Choroid plexus epithelial cell (primary cell): Measurements from ENCODE around the gene STMP1.

Experiments used
- DNase-seq: peaks from one replicate; pipeline ENCODE4 v3.0.0-alpha.2; 2010; ENCODE audit warnings: low read depth
- H3K4me3 ChIP-seq: 2 replicates; pipeline ENCODE4 v1.5.1; 2011; ENCODE audit warnings: low read depth, mild to moderate bottlenecking, control low read depth, low read length, moderate library complexity
- CTCF ChIP-seq: conservative IDR thresholded peaks from 2 replicates; pipeline ENCODE4 v1.5.1; 2011; ENCODE audit warnings: low read depth, mild to moderate bottlenecking, control low read depth, inconsistent platforms, low read length, moderate library complexity

STMP1 gene

GRCh38 chr7:135707570-135707966, 45.3 kb downstream of the STMP1 start:
- no peak overlapping the region for H3K4me3 ChIP-seq
- TF ChIP-seq CTCF: no peak
- no peak for DNase-seq

DNA sequence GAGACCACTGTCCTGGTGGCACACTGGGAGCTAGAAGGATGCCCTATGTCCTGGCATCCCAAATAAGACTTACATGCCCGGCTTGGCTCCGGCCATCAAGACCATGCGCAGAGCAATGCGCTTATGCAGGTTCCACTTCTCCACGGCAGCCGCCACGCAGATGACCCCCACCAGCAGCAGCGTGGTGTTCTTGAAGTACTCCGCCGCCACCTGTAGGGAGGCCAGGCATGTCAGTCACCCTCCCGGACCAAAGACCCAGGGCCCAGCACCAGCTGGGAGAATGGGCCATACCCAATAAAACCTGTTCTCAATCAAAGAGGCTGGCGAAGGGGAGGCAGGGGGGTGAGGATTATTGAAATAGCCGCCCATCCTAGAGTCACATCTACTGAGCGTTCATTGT, 45.7 kb downstream of the STMP1 start:
- H3K4me3 ChIP-seq: no peak overlapping the region
- no peak for DNase-seq
- no peak for TF ChIP-seq CTCF

DNA sequence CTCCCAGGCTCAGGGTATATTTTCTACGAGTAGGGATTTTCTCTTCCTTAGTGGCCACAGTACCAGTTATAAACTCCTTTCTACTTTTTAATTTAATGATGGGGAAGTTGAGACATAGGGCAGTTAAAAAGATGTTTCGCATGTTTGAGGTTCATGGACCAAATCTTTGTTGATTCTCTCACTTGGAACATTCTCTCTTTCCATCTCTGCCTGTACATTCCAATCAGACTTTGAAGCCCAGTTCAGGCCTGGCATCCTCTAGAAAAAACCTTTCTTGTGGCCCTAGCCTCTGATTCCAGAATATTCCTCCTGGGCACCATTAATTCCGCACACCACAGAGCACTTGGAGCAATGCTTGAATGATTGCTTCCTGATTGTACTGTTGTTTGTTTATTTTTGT, 47.2 kb downstream of the STMP1 start:
- no peak overlapping the region for H3K4me3 ChIP-seq
- TF ChIP-seq CTCF: no peak
- no peak for DNase-seq

- no peak overlapping the region for H3K4me3 ChIP-seq
- TF ChIP-seq CTCF: peak; percentile 60
- DNase-seq: no peak
These were observed 48.3 kb downstream of the STMP1 start for GRCh38 chr7:135710417-135711138.

GRCh38 chr7:135711139-135711469, 48.8 kb downstream of the STMP1 start:
- no peak for DNase-seq
- no peak for TF ChIP-seq CTCF
- no peak overlapping the region for H3K4me3 ChIP-seq

- DNase-seq: no peak
- TF ChIP-seq CTCF: peak; percentile 23
- H3K4me3 ChIP-seq: no peak overlapping the region
These were observed 50.0 kb downstream of the STMP1 start for GRCh38 chr7:135712182-135712782.

GRCh38 chr7:135712796-135713195, 50.5 kb downstream of the STMP1 start:
- no peak overlapping the region for H3K4me3 ChIP-seq
- no peak for DNase-seq
- no peak for TF ChIP-seq CTCF
